PFSK-1 (cell line): ENCODE results near the gene SLC39A9.

Experiments used
- FOXP2 ChIP-seq: optimal IDR thresholded peaks from 2 replicates; pipeline ENCODE3; 2011; ENCODE audit warnings: borderline replicate concordance, control low read depth, inconsistent platforms; ENCODE audit not compliant: insufficient read depth; ENCODE audit errors: extremely low read length, extremely low read depth
- POLR2AphosphoS5 ChIP-seq: IDR thresholded peaks from 2 replicates; pipeline ENCODE4 v1.6.1; 2012; ENCODE audit warnings: low read depth, mild to moderate bottlenecking, control low read depth, low read length, moderate library complexity
- SIN3A ChIP-seq: IDR thresholded peaks from 2 replicates; pipeline ENCODE4 v1.6.1; 2012; ENCODE audit warnings: mild to moderate bottlenecking, low read length, moderate library complexity, borderline replicate concordance; ENCODE audit not compliant: insufficient read depth
- TAF1 ChIP-seq: IDR thresholded peaks from 2 replicates; pipeline ENCODE4 v1.6.1; 2012; ENCODE audit warnings: low read length, control low read depth, borderline replicate concordance; ENCODE audit not compliant: insufficient read depth
- TF ChIP-seq, protein P1 (sequence below), 2 experiments: IDR thresholded peaks; 2 replicates each; pipeline versions ENCODE4 v1.6.1 to v1.8.0; 2011 to 2012; ENCODE audit warnings: low read depth in 2 of 2, low read length in 2 of 2, control low read depth in 1 of 2, inconsistent platforms in 1 of 2, mild to moderate bottlenecking in 1 of 2, moderate library complexity in 1 of 2; ENCODE audit not compliant: insufficient read depth in 1 of 2

SLC39A9 gene

DNA sequence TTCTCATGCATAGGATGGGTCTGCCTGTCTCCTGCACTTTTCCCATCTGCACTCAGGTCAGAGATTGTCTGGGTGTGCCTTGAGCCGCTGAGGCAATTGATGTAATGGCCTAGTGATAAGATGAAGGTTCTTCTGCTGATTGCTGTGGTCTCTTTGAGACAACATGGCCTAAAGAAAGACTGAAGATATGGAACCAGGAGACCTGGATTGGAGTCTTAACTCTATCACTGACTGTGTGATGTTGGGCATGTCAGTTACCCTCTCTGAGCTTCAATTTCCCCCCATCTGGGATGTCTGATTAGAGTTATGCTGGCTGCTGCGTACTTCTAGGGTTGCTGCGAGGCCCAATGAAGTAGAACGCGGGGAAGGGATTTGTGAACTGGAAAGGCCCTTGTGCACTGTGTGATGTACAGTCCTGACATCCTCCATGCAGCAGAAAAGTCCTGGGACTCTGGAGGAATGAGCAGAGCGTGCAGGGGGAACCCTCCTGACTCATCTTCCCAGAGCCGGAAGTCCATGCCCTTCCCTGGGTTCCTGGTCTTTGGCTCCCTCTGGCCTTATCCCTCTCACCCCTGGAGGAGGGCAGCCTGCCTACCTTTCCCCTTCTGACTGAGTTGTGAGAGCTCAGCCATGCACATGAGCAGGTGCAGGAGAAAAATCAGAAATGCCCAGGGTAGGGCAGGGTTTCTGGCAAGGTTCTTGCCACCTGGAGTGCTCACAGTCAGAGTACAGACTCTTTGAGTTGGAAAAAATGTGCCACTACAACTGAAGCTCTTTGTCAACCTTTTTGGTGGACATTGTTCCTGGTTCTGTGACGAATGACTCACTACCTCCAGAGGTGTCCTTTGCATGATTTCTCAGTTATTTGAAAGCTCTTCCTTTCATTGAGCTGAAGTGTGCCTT, 107.1 kb downstream of the SLC39A9 start:
- TF ChIP-seq, protein P1, sequence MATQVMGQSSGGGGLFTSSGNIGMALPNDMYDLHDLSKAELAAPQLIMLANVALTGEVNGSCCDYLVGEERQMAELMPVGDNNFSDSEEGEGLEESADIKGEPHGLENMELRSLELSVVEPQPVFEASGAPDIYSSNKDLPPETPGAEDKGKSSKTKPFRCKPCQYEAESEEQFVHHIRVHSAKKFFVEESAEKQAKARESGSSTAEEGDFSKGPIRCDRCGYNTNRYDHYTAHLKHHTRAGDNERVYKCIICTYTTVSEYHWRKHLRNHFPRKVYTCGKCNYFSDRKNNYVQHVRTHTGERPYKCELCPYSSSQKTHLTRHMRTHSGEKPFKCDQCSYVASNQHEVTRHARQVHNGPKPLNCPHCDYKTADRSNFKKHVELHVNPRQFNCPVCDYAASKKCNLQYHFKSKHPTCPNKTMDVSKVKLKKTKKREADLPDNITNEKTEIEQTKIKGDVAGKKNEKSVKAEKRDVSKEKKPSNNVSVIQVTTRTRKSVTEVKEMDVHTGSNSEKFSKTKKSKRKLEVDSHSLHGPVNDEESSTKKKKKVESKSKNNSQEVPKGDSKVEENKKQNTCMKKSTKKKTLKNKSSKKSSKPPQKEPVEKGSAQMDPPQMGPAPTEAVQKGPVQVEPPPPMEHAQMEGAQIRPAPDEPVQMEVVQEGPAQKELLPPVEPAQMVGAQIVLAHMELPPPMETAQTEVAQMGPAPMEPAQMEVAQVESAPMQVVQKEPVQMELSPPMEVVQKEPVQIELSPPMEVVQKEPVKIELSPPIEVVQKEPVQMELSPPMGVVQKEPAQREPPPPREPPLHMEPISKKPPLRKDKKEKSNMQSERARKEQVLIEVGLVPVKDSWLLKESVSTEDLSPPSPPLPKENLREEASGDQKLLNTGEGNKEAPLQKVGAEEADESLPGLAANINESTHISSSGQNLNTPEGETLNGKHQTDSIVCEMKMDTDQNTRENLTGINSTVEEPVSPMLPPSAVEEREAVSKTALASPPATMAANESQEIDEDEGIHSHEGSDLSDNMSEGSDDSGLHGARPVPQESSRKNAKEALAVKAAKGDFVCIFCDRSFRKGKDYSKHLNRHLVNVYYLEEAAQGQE (IDR thresholded peaks at IDR 0.05; ENCODE audit: insufficient read depth in 1 of 2, low read depth in 2 of 2, low read length in 2 of 2) = no peak
- no peak for TF ChIP-seq FOXP2
- no peak for TF ChIP-seq POLR2AphosphoS5
- TF ChIP-seq SIN3A = no peak

DNA sequence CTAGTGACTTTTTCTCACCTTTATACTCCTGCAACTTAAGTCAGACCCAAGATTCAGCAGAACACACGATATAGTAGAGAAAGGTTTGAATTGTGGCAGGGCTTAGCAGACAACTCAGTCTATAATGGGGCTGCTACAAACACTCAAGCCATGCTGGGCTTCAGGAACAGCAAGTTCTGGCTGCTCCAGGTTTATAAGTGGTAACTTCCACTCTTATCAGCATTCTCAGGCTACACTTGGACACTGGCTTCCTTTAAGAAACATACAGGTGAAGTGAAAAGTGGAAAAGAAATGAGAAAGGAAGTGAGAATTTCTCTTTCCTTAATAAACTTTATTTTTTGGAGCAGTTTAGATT, 107.7 kb downstream of the SLC39A9 start:
- TF ChIP-seq SIN3A = no peak
- TF ChIP-seq TAF1 = no peak
- TF ChIP-seq, protein P1 (IDR thresholded peaks at IDR 0.05; ENCODE audit: insufficient read depth in 1 of 2, low read depth in 2 of 2, low read length in 2 of 2) = no peak
- no peak for TF ChIP-seq FOXP2
- TF ChIP-seq POLR2AphosphoS5 = no peak
